ENCODE measurements around the gene RORC. TPM values are rescaled to one million over a fixed set of nuclear protein-coding genes. Genes with fewer than 3 reads are reported as not detected.
A peak's percentile ranks its signal among the peaks of the same experiment; 100 is the strongest.

The RORC gene
- polyA plus RNA-seq, 1 donor from 2014 or later, result 0.26 TPM

DNA sequence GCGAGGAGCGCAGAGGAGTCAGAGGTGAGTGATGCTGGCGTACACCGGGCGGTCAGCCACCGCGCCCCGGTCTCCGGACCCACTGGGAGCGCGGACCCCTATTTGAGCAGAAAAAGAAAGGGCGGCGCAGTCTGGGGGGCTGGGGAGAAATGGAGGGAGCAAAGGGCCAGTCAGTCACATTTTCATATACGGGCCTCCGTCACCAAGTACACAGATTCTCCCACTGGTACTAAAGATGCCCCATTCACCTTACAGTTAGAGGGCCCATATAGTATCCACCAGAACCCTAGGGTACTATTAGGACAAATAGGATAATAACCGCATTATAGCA lies 7.4 kb upstream of the RORC start:
- H3K27ac Mint-ChIP-seq, result peak overlapping the region in 2 of 3 donors; percentile 57 to 77
- H3K4me1 Mint-ChIP-seq, result peaks cover 15 to 18% (median 16%) of the 10 kb centered on the region in 3 donors
- peaks cover 11% of the 10 kb centered on the region for H3K27me3 Mint-ChIP-seq
- no peaks in the 10 kb centered on the region for H3K36me3 Mint-ChIP-seq
- H3K9me3 Mint-ChIP-seq, result peaks cover 0 to 3% (median 0%) of the 10 kb centered on the region in 3 donors
- peak overlapping the region; percentile 79 to 89 (median 85) for H3K4me3 Mint-ChIP-seq

DNA sequence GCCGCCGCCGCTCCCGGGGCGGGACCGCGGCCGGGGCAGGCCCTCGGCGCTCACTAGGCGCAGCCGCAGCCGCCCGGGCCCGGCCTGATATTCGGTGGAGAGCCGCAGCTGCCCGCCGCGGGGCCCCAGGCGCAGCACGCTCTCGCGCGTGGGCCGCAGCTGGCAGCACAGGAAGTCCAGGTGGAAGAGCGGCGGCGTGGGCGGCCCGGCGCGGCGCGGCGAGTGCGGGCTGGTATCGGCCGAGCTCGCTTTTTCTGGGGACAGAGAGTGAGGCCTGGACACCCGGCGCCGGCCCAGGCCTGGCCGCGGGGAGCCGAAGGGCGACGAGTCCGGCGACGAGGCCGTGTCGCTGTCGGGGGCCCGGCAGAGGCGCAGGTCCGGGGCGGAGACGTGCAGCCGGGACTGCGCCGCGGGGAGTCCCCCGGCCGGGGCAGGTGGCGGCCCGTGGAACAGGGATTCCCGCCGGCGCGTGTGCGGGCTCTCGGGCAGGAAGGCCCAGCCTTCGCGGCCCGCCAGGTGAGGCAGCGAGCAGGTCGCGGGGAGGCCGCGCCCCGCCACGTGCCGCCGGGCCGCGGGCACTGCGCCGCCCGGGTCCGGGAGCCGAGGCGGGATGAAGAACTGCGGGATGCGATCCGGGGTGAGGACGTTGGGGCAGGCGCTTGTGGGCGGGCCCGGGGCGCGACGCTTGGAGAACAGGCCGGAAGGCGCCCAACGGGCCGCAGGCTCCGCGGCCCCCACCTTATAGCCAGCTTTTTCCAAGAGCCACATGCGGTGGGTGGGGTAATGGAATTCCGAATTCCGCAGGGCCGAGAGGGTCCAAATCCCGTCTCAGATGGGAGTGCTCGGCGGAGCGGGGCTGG lies 6.8 kb upstream of the RORC start:
- peaks cover 0 to 2% (median 0%) of the 10 kb centered on the region in 3 donors for H3K9me3 Mint-ChIP-seq
- H3K36me3 Mint-ChIP-seq, result no peaks in the 10 kb centered on the region
- peaks cover 11% of the 10 kb centered on the region for H3K27me3 Mint-ChIP-seq
- H3K4me1 Mint-ChIP-seq, result peaks cover 14 to 16% (median 15%) of the 10 kb centered on the region in 3 donors
- H3K27ac Mint-ChIP-seq, result peak overlapping the region in 1 of 3 donors; percentile 57
- peak overlapping the region; percentile 79 to 89 (median 85) for H3K4me3 Mint-ChIP-seq

DNA sequence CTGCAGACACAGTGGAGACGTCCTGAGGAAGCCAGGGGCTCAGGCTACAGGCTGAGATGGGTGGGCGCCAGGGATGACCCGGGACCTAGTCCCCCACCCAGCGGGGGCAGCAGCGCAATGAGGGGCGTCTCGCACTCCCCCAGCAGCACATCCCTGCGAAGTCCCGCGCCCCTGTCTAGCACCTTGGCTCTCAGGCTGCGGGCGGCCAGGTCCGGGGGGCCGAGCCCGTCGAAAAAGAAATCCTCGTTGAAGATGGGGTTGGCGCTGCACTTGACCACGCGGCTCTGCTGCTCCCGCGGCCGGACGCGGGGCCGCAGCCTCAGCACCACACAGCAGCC lies 6.3 kb upstream of the RORC start:
- peaks cover 10 to 12% (median 11%) of the 10 kb centered on the region in 3 donors for H3K4me1 Mint-ChIP-seq
- no peaks in the 10 kb centered on the region for H3K36me3 Mint-ChIP-seq
- peak overlapping the region in 1 of 3 donors; percentile 98 for H3K27ac Mint-ChIP-seq
- peaks cover 11% of the 10 kb centered on the region for H3K27me3 Mint-ChIP-seq
- no peaks in the 10 kb centered on the region for H3K9me3 Mint-ChIP-seq
- H3K4me3 Mint-ChIP-seq, result peak overlapping the region; percentile 77 to 94 (median 86)

DNA sequence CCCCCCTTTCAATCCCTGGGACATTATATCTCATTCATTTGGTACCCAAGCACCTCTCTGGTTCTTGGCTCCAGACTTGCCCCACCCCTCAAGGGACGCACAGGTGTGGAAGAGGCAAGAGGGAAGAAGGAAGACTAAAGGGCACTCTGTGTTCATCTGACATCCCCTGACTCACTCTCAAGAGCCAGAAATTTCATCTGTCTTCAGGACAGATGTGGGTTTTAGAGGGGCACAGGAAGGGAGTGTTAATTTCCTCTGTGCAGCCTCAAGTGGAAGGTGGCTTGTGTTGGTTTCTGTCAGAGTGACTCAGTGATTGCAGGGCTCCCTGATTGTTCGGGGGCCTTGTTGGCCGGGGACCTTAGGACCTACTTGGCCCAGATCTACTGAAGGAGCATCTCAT lies 5.6 kb upstream of the RORC start:
- H3K36me3 Mint-ChIP-seq, result no peaks in the 10 kb centered on the region
- no peaks in the 10 kb centered on the region for H3K9me3 Mint-ChIP-seq
- H3K4me1 Mint-ChIP-seq, result peaks cover 10 to 12% (median 11%) of the 10 kb centered on the region in 3 donors
- H3K4me3 Mint-ChIP-seq, result peak overlapping the region; percentile 77 to 94 (median 86)
- H3K27me3 Mint-ChIP-seq, result peaks cover 11% of the 10 kb centered on the region
- H3K27ac Mint-ChIP-seq, result peak overlapping the region; percentile 46 to 98 (median 59)

DNA sequence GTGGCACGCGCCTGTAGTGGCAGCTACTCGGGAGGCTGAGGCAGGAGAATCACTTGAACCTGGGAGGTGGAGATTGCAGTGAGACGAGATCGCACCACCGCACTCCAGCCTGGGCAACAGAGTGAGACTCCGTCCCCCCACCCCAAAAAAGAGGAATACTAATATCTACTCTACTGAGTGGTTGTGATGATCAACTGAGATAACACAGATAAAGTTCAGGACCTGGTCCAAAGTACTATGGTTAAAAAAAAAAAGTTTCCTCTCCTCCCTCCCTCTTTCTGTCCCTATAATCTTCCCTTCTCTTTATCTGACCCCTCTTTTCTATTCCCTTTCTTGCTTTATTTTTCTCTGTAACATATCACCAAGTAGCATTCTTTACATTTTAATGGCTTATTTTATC lies 4.0 kb upstream of the RORC start:
- peaks cover 10 to 14% (median 11%) of the 10 kb centered on the region in 3 donors for H3K4me1 Mint-ChIP-seq

DNA sequence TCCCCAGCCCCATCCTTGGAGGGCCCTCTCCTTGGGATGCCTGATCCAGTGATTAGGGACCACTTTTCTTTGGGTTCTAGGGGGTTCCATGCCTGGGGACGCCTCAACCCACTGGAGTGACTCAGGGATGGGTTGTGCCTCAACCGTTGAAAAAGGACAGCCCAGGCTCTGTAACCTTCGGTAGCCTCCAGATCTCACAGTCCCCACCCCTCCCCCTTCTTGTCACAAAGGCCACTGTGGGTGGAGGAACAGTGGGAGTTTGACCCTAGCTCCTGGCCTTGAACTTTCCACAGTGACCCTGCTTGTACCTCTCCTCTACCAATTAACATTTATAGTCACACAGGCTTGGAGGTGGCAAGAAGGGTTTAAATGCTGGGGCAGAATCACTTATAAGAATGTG lies 2.6 kb upstream of the RORC start:
- no peaks in the 10 kb centered on the region for H3K9me3 Mint-ChIP-seq
- H3K36me3 Mint-ChIP-seq, result no peaks in the 10 kb centered on the region
- H3K27ac Mint-ChIP-seq, result no peak overlapping the region
- H3K27me3 Mint-ChIP-seq, result peaks cover 16% of the 10 kb centered on the region
- no peak overlapping the region for H3K4me3 Mint-ChIP-seq
- peaks cover 8 to 15% (median 12%) of the 10 kb centered on the region in 3 donors for H3K4me1 Mint-ChIP-seq

More for the DNA sequence above, 4.0 kb upstream of the RORC start:
- Mint-ChIP-seq H3K4me3 (peak overlapping the region in 1 of 4 donors; percentile 52), H3K27ac (peak overlapping the region in 1 of 3 donors; percentile 82), H3K9me3 (no peaks in the 10 kb centered on the region), H3K27me3 (peaks cover 11% of the 10 kb centered on the region), H3K36me3 (no peaks in the 10 kb centered on the region)

DNA sequence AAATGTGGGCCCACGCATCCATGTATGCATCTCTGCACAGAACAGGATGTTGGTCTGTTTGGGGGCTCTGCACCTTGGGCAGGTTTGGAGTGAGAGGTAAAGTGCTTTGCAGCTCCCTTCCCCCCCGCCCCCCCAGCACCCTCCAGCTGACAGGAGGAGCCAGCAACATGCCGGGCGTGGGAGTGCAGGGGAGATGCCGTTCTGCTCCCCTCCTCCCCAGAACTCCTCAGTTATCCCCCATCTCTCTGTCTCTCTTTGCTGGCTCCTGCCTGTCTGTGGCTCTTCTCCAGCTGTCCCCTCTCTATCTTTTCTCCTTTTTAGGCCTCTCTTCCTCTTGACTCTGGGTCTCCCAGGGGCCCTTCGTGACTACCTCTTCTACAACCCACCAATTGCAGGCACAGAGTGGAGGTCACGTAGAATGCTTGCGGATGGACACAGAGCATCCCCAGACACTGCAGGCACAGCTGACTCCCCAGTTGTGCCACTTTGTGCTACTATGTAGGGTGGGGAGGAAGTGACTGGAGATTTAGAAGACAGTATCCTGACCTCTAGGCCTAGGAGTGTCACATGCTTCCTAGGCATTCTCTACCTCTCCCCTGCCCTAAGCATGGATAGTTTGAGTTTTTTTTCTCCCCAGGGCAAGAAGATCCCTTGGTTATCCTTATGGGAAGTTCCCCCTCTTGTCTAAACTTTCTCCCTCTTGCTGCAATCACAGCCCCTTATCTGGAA lies 1.7 kb upstream of the RORC start:
- Mint-ChIP-seq H3K4me1 (peaks cover 8 to 15% (median 15%) of the 10 kb centered on the region in 3 donors), H3K27me3 (peaks cover 19% of the 10 kb centered on the region), H3K27ac (no peak overlapping the region), H3K36me3 (no peaks in the 10 kb centered on the region), H3K9me3 (no peaks in the 10 kb centered on the region), H3K4me3 (no peak overlapping the region)

DNA sequence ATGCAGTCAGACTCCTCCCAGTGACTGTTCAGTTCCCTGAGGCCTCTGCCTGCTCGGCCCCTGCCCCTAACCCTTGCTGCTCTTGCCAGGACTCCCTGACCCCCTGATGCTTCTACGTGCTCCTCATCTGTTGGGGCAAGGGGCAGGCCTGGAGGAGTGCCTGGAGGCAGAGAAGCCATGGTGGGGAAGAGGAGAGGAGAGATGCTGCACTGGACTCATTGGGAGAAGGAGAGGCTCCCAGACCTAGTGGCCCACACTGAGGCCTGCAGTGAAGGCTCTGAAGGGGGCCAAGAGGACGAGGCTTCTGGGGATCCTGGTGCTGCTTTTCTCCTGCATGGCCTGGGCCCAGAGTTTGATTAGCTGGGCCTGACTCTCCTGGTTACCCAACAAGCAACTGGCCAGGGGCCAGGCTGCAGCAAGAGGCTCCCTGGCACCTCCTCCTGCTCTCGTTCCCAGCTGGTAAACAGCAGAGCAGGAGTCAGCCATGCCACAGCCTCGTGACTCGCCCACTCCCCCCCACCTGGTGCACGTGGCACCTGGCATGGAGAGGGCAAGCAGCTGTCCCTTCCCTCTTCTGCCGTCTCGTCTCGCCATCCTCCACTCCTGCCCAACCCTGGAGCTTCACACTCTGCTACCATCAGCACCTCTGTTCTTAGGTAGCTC lies 847 bp upstream of the RORC start:
- no peaks in the 10 kb centered on the region for H3K9me3 Mint-ChIP-seq
- no peak overlapping the region for H3K4me3 Mint-ChIP-seq
- H3K4me1 Mint-ChIP-seq, result peaks cover 5 to 12% (median 12%) of the 10 kb centered on the region in 3 donors
- H3K36me3 Mint-ChIP-seq, result no peaks in the 10 kb centered on the region
- H3K27ac Mint-ChIP-seq, result no peak overlapping the region
- H3K27me3 Mint-ChIP-seq, result peaks cover 19% of the 10 kb centered on the region

DNA sequence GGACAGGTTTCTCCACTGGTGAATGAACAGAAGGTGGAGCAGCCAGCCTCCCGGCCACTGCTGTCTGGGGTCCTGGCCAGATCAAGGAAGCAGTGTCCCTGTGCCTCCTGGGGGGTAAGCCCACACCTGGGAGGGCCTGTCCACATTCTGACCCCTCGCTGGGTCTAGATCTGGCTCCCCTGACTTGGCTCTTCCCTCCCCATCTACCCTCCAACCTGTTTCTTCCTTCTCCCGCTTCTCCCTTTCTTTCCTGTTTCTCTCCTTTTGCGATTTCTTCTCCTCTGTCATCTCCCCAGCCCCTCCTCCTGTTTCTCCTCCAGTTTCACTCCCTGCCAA lies 378 bp downstream of the RORC start:
- Mint-ChIP-seq H3K9me3 (no peaks in the 10 kb centered on the region), H3K27me3 (peaks cover 15% of the 10 kb centered on the region), H3K36me3 (no peaks in the 10 kb centered on the region), H3K4me3 (peak overlapping the region in 1 of 4 donors; percentile 82), H3K4me1 (peaks cover 3 to 6% (median 5%) of the 10 kb centered on the region in 3 donors), H3K27ac (no peak overlapping the region)

DNA sequence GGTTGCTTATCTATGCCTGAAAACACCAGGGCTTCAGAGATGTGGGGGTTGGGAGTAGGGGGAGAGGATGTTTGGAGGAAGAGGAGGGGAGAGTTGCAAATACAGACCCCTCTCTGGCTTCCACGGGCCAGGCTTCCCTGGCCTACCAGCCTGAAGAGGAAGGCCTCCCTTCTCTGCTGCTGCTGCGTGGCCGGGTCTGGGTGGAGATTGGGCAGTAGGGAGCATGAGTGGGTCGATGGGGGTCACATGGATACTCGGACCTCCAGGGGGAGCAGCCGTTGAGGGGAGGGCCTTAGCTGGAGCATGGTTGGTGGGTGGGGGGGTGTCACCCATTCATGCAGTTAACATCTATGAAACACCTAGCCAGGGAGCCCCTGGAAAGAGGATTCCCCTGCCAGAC lies 1.5 kb downstream of the RORC start:
- no peak overlapping the region for H3K4me3 Mint-ChIP-seq
- peaks cover 3 to 6% (median 5%) of the 10 kb centered on the region in 3 donors for H3K4me1 Mint-ChIP-seq
- H3K9me3 Mint-ChIP-seq, result no peaks in the 10 kb centered on the region
- no peaks in the 10 kb centered on the region for H3K36me3 Mint-ChIP-seq
- peaks cover 17% of the 10 kb centered on the region for H3K27me3 Mint-ChIP-seq
- H3K27ac Mint-ChIP-seq, result no peak overlapping the region

DNA sequence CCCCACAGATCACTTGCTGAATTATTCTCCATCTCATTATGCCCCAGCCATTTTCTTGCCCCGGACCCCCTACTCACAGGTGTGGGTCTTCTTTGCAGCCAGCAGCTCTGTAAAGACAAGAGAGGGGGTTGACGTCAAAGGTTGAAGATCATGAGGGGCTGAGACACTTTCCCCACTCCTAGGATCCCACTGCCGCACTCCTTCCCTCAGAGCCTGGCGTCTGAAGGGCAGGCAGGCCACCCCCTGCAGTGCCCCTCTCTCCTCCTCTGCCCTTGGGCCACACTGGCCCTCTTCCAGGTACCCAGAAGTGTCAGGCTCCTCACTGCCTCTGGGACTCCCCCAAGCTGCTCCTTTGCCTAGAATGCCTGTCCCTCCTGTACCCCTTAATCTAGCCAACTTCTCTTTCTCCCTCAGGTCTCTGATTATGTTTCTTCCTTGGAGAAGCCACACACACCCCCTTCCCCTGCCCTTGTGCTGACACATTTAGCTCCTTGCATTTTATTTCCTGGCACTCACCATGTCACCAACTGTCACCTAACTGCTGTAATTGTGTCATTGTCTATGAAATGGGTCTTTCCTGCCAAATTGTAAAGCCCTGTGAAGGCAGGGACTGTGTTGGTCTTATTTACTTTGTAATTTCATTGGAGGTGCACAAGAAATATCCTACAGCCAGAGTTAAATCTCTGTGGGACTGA lies 2.1 kb downstream of the RORC start:
- Mint-ChIP-seq H3K9me3 (no peaks in the 10 kb centered on the region), H3K27me3 (peaks cover 18% of the 10 kb centered on the region), H3K36me3 (no peaks in the 10 kb centered on the region), H3K4me3 (peak overlapping the region in 1 of 4 donors; percentile 76), H3K27ac (peak overlapping the region in 1 of 3 donors; percentile 86), H3K4me1 (peaks cover 3 to 6% (median 5%) of the 10 kb centered on the region in 3 donors)

DNA sequence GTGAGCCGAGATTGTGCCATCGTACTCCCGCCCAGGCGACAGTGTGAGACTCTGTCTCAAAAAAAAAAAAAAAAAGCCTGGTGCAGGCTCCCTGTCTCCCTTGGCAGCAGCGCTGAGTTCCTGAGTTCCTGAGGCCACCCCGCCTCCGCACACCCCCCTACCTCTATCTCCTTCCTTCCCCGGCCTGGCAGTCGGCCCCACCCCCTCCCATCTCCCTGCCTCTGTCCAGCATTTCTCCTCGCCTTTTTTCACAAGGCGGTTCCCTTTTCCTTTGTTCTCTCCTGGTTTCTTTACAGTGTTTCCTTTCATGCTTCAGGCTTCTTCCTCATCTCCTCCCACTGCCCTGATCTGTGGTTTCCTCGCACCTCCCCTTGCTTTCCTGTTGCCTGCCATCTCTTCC lies 2.7 kb downstream of the RORC start:
- Mint-ChIP-seq H3K4me1 (peaks cover 3 to 6% (median 5%) of the 10 kb centered on the region in 3 donors), H3K4me3 (peak overlapping the region in 2 of 4 donors; percentile 10 to 76), H3K36me3 (no peaks in the 10 kb centered on the region), H3K27ac (peak overlapping the region in 1 of 3 donors; percentile 86), H3K9me3 (no peaks in the 10 kb centered on the region), H3K27me3 (peaks cover 18% of the 10 kb centered on the region)

DNA sequence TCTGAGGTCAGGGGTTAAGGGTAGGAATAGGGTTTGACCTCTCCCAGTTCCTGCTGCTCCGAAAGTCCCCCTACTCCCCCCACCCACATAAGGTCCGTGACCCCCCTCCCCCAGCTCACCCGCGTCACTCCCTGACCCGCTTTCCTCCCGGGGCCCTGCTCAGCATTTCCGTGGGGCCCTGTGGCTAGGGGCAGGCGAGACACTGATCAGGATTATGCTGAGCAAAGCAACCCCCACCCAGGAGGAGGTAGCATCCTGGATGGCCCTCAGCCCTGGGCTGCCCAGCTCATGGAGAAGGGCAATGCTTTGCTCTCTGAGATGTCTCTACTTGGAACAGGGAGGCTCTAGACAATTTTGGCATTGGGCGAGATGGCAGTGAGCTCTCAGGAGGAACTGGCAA lies 3.7 kb downstream of the RORC start:
- no peaks in the 10 kb centered on the region for H3K9me3 Mint-ChIP-seq

DNA sequence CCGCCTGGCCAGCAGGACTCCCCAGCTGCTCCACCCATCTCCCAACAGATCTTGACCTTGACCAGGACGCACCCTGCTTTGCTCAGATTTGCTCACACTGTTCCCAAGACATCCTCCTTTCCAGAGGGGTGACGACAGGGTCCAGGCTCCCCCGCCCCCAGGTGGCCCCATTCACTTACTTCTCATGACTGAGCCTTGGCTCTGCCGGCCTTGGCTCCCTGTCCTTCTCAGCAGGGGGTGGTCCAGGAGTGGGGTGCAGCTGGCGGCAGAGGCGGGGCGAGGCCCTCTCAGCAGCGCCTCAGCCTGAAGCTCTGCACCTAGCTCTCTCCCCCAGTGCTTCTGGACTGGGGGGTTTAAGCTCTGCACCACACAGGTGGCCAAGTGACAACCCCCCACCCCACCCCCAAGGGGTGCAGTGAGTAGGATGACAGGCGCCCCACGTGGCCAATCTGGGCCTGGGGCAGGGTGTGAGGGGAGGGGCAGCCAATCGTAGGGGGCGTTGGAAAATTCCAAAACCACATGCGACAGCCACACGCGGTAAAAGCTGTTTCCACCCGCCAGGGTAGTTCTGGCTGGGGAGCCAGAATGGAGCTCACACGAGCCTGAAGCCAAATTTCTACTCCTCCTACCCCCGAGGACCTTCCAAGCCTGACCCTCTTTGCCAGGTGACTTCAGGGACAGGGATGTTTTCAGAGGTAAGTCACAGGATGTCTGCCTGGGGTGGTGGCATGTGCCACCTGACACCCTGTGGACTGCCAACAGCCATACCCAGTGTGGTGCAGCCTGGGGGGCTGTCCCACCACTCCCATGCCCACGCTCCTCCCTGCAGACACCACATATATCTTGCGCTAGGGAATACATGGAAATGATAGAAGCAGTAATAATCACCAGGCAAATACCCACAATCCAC lies 5.6 kb downstream of the RORC start:
- no peak overlapping the region for H3K4me3 Mint-ChIP-seq
- H3K27me3 Mint-ChIP-seq, result peaks cover 18% of the 10 kb centered on the region
- H3K27ac Mint-ChIP-seq, result no peak overlapping the region
- H3K4me1 Mint-ChIP-seq, result peaks cover 0 to 6% (median 5%) of the 10 kb centered on the region in 3 donors
- H3K9me3 Mint-ChIP-seq, result no peaks in the 10 kb centered on the region
- no peaks in the 10 kb centered on the region for H3K36me3 Mint-ChIP-seq

More for the DNA sequence above, 3.7 kb downstream of the RORC start:
- H3K27me3 Mint-ChIP-seq, result peaks cover 18% of the 10 kb centered on the region
- H3K4me1 Mint-ChIP-seq, result peaks cover 0 to 6% (median 5%) of the 10 kb centered on the region in 3 donors
- no peaks in the 10 kb centered on the region for H3K36me3 Mint-ChIP-seq
- H3K27ac Mint-ChIP-seq, result no peak overlapping the region
- no peak overlapping the region for H3K4me3 Mint-ChIP-seq
